Epithelial cell of proximal tubule (primary cell): ENCODE results near the gene H19. TPM values are rescaled to one million over a fixed set of nuclear protein-coding genes. Genes with fewer than 3 reads are reported as not detected.

Experiments used
- DNase-seq: peaks from one replicate; pipeline ENCODE4 v3.0.0-alpha.2; 2011; ENCODE audit warnings: low read depth
- H3K4me3 ChIP-seq: 2 replicates; pipeline ENCODE4 v1.5.1; 2011; ENCODE audit warnings: low read depth, mild to moderate bottlenecking, low read length
- total RNA-seq: library from RNA; depleted of rRNA; stranded (reverse); fragments of >200 nt; gene quantifications from 2 replicates; pipeline ENCODE4 v1.2.3, GENCODE V29; 2015
- TF ChIP-seq, protein P1 (sequence below): conservative IDR thresholded peaks from 2 replicates; pipeline ENCODE4 v1.5.1; 2012; ENCODE audit warnings: low read depth, mild to moderate bottlenecking, low read length

The H19 gene
- total RNA-seq, 1 donor from 2014 or later: 11.8 TPM

DNA sequence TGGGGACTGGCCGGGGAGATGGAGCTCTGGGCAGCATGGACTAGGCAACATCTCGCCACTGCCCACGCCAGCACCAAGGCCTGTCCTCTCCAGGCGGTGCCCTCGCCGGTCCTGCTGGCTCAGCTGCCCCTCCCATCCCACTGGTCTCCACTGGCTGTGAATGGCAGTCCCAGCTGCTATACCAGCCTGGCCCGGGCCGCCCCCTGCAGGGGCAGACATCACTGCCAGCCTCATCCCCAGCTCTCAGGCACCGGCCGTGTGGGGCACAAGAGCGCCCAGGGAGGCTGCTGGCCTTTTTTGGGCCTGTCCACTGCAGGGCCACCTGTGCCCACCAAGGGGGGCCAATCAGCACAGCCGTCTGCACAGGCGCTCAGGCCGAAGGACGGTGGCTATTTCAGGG lies 30.1 kb upstream of the H19 start:
- TF ChIP-seq, protein P1, sequence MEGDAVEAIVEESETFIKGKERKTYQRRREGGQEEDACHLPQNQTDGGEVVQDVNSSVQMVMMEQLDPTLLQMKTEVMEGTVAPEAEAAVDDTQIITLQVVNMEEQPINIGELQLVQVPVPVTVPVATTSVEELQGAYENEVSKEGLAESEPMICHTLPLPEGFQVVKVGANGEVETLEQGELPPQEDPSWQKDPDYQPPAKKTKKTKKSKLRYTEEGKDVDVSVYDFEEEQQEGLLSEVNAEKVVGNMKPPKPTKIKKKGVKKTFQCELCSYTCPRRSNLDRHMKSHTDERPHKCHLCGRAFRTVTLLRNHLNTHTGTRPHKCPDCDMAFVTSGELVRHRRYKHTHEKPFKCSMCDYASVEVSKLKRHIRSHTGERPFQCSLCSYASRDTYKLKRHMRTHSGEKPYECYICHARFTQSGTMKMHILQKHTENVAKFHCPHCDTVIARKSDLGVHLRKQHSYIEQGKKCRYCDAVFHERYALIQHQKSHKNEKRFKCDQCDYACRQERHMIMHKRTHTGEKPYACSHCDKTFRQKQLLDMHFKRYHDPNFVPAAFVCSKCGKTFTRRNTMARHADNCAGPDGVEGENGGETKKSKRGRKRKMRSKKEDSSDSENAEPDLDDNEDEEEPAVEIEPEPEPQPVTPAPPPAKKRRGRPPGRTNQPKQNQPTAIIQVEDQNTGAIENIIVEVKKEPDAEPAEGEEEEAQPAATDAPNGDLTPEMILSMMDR: no peak
- no peak for DNase-seq
- no peak overlapping the region for H3K4me3 ChIP-seq

DNA sequence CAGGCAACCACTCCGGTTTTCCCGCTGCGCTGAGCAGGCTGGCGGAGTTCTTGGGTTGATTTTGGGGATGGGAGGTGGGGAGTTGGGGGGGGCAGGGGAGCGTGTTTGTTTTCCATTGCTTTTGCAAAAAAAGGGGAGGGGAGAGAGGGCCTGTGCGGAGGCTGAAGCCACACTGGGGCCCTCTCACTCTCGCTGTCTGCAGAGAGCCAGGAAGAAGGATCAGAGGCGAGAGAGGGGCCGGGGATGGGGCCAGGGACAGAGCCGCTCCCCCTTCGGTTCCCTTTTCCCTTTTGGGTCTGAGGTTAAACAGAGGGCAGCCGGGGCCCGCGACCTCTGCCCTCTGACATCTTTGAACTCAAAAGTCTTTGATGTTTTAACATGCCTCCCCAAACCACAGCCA lies 17.4 kb upstream of the H19 start:
- no peak for DNase-seq
- TF ChIP-seq, protein P1: no peak
- no peak overlapping the region for H3K4me3 ChIP-seq

DNA sequence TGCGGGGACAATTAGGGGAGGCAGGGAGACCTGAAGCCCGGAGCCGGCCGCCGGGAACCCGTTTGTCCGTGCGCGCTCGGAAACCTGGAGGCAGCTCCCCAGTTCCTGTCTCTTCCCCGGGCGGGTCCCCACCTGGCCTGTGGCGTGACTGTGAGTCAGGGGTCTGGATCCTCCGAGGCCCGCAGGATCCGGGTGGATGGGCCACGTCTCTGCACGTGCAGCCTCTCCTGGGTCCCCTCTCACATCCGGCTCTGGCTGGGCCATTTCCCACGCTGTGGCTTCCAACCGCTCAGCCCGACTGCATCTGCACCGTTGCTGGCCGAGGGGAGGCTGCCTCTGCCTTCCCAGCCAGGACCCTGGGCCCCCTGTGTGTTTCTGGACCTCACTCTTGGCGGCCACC lies 14.8 kb upstream of the H19 start:
- TF ChIP-seq, protein P1: no peak
- no peak overlapping the region for H3K4me3 ChIP-seq
- no peak for DNase-seq

DNA sequence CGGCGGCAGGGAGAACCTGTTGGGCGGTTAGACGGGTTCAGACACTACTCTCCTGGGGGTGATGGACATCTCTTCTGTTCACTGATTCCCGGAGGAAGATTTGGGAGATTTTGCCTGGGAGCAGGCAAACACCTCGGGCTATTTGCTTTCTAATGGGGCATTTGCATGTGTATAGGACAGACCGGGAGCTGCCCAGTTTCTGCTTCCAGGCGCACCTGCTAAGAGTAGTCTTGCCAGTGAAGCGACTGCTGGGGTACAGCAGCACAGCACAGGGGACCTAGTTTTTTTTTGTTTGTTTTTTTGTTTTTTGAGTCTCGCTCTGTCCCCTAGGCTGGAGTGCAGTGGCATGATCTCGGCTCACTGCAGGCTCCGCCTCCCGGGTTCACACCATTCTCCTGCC lies 6.8 kb upstream of the H19 start:
- DNase-seq: no peak
- no peak overlapping the region for H3K4me3 ChIP-seq
- TF ChIP-seq, protein P1: no peak

DNA sequence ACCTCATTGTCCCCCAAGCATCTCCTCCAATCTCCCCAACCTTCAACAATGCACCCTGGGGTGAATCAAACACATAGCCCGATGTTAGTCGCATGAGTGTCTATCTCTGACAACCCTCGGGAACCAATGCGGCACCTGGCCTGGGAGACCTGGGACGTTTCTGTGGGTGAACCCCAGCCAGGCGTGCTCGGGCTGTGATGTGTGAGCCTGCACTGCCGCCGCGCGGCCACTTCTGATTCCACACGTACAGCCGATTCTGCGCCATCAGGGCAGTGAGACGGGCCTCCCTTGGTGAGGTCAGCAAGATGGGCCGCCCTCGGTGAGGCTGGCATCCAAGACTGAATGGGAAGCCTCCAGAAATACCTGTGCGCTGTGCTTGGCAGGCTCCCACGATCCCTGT lies 5.2 kb upstream of the H19 start:
- H3K4me3 ChIP-seq: no peak overlapping the region
- TF ChIP-seq, protein P1: no peak
- DNase-seq: no peak

DNA sequence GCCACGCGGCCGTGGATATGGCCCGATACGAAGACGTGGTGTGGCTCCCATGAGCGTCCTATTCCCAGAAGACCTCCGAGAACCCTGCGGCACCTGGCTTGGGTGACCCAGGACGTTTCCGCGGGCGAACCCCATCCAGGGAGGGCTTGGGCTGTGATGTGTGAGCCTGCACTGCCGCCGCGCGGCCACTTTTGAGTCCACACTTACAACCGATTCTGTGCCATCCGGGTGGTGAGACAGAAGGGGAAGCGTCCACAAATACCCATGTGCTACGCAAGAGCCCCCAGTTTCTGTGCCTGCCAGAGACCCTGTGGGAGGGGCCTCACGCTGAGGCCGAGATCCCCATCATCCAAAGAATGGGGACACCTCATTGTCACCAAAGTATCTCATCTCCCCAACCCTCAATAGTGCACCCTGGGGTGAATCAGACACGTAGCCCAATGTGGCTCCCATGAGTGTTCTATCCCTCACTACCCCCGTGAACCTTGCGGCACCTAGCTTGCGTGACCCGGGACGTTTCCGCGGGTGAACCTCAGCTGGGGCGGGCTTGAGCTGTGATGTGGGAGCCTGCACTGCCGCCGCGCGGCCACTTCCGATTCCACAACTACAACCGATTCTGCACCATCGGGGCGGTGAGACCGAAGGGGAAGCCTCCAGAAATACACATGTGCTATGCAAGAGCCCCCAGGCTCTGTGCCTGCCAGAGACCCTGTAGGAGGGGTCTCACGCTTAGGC lies 4.6 kb upstream of the H19 start:
- TF ChIP-seq, protein P1: no peak
- DNase-seq: no peak

DNA sequence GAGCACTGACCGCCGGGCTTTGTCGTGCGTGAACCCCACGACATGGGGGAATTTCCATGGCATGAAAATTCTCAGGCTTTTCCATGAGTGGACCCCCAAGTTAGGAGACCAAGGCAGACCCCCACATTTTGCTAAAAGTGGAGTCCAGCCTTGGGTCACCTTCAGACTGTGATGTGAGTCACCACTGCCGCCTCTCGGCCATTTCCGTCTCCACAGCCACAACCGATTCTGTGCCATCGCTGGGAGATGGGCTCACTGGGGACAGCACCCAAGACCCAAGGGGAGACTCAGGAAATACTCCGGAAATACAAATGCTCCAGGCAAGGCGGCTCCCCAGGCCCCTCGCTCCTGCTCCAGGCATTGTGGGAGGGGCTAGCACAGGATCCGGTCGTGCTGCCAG lies 1.2 kb upstream of the H19 start:
- no peak overlapping the region for H3K4me3 ChIP-seq
- no peak for DNase-seq
- TF ChIP-seq, protein P1: no peak

More for the DNA sequence above, 4.6 kb upstream of the H19 start:
- no peak overlapping the region for H3K4me3 ChIP-seq
